Measurements from ENCODE around the gene UBAC2.
"Not testable (repeated sequence)": the region's sequence is repeated elsewhere in the genome, so short reads cannot be mapped to it uniquely, and the experiment has no call there.

Gene UBAC2

DNA sequence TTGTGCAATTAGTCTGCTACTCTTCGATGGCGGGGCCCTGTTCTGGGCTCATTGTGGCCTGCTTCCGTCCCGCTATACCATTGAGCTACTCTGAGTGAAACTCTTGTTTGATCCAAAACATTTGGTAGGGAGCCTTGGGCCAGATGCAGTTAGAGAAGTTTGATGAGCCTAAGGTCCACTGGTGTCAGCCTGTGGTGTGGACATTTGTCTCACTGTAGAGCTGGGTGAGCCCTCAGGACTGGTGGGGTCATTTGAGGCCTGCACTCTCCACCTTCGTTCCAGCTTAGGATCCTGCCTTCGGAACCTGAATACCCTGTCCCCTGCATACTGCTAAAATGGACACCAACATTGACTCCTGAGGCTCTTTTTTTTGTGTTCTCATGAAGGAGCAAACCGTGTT is 6.9 kb downstream of the UBAC2 start:
- Histone ChIP-seq H3K9ac (ENCODE audit: low read length) (no peak overlapping the region), H3K36me3 (ENCODE audit: control insufficient read depth, insufficient read depth, low read length) (no peaks in the 10 kb centered on the region), H3K9me3 (ENCODE audit: control insufficient read depth, low read length) (no peaks in the 10 kb centered on the region), H3K4me1 (ENCODE audit: control insufficient read depth, insufficient read depth, low read length) (peaks cover 6% of the 10 kb centered on the region), H3K4me3 (ENCODE audit: low read length) (no peak overlapping the region), H3K27me3 (ENCODE audit: control insufficient read depth, insufficient read depth, low read length) (no peaks in the 10 kb centered on the region)

DNA sequence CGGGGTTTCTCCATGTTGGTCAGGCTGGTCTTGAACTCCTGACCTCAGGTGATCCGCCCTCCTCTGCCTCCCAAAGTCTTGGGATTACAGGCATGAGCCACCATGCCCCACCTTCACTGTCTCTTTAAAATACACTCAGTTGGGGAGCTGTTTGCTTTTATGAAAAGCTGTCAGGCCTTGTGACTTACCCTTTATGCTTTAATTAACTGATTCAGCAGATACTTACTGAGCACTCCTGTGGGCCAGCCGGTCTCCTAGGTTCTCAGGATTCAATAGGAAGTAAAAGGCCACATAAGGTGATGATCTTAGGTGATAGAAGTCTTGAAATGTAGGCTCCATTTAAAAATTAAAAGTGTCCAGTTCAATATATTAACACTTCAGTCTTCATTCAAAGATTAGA is 7.5 kb downstream of the UBAC2 start:
- Histone ChIP-seq H3K36me3 (ENCODE audit: control insufficient read depth, insufficient read depth, low read length) (no peaks in the 10 kb centered on the region), H3K4me1 (ENCODE audit: control insufficient read depth, insufficient read depth, low read length) (peaks cover 6% of the 10 kb centered on the region), H3K4me3 (ENCODE audit: low read length) (no peak overlapping the region), H3K27me3 (ENCODE audit: control insufficient read depth, insufficient read depth, low read length) (no peaks in the 10 kb centered on the region), H3K9ac (ENCODE audit: low read length) (no peak overlapping the region), H3K9me3 (ENCODE audit: control insufficient read depth, low read length) (no peaks in the 10 kb centered on the region)

- no peaks in the 10 kb centered on the region for H3K36me3 ChIP-seq (ENCODE audit: control insufficient read depth, insufficient read depth, low read length)
- peaks cover 6% of the 10 kb centered on the region for H3K4me1 ChIP-seq (ENCODE audit: control insufficient read depth, insufficient read depth, low read length)
- no peak overlapping the region for H3K4me3 ChIP-seq (ENCODE audit: low read length)
- H3K27me3 ChIP-seq (ENCODE audit: control insufficient read depth, insufficient read depth, low read length) = no peaks in the 10 kb centered on the region
- H3K9me3 ChIP-seq (ENCODE audit: control insufficient read depth, low read length) = no peaks in the 10 kb centered on the region
- H3K9ac ChIP-seq (ENCODE audit: low read length) = no peak overlapping the region
These were observed 8.3 kb downstream of the UBAC2 start for GRCh38 chr13:99208845-99209527.

- H3K9me3 ChIP-seq (ENCODE audit: control insufficient read depth, low read length); H3K4me1 ChIP-seq (ENCODE audit: control insufficient read depth, insufficient read depth, low read length); H3K4me3 ChIP-seq (ENCODE audit: low read length); H3K27me3 ChIP-seq (ENCODE audit: control insufficient read depth, insufficient read depth, low read length); H3K9ac ChIP-seq (ENCODE audit: low read length); H3K36me3 ChIP-seq (ENCODE audit: control insufficient read depth, insufficient read depth, low read length): not testable (repeated sequence)
These were observed 10.0 kb downstream of the UBAC2 start for GRCh38 chr13:99210627-99211026.

GRCh38 chr13:99211421-99212035 is 10.9 kb downstream of the UBAC2 start:
- Histone ChIP-seq H3K27me3 (ENCODE audit: control insufficient read depth, insufficient read depth, low read length) (no peaks in the 10 kb centered on the region), H3K9me3 (ENCODE audit: control insufficient read depth, low read length) (no peaks in the 10 kb centered on the region), H3K9ac (ENCODE audit: low read length) (no peak overlapping the region), H3K36me3 (ENCODE audit: control insufficient read depth, insufficient read depth, low read length) (no peaks in the 10 kb centered on the region), H3K4me1 (ENCODE audit: control insufficient read depth, insufficient read depth, low read length) (no peaks in the 10 kb centered on the region), H3K4me3 (ENCODE audit: low read length) (no peak overlapping the region)

- Histone ChIP-seq H3K4me3 (ENCODE audit: low read length) (no peak overlapping the region), H3K9ac (ENCODE audit: low read length) (no peak overlapping the region), H3K4me1 (ENCODE audit: control insufficient read depth, insufficient read depth, low read length) (peaks cover 10% of the 10 kb centered on the region), H3K9me3 (ENCODE audit: control insufficient read depth, low read length) (no peaks in the 10 kb centered on the region), H3K27me3 (ENCODE audit: control insufficient read depth, insufficient read depth, low read length) (no peaks in the 10 kb centered on the region), H3K36me3 (ENCODE audit: control insufficient read depth, insufficient read depth, low read length) (no peaks in the 10 kb centered on the region)
These were observed 13.6 kb downstream of the UBAC2 start for GRCh38 chr13:99214232-99214631.

- no peaks in the 10 kb centered on the region for H3K27me3 ChIP-seq (ENCODE audit: control insufficient read depth, insufficient read depth, low read length)
- no peak overlapping the region for H3K9ac ChIP-seq (ENCODE audit: low read length)
- no peak overlapping the region for H3K4me3 ChIP-seq (ENCODE audit: low read length)
- H3K9me3 ChIP-seq (ENCODE audit: control insufficient read depth, low read length) = no peaks in the 10 kb centered on the region
- no peaks in the 10 kb centered on the region for H3K36me3 ChIP-seq (ENCODE audit: control insufficient read depth, insufficient read depth, low read length)
- H3K4me1 ChIP-seq (ENCODE audit: control insufficient read depth, insufficient read depth, low read length) = peaks cover 10% of the 10 kb centered on the region
These were observed 14.1 kb downstream of the UBAC2 start for GRCh38 chr13:99214731-99215130.

DNA sequence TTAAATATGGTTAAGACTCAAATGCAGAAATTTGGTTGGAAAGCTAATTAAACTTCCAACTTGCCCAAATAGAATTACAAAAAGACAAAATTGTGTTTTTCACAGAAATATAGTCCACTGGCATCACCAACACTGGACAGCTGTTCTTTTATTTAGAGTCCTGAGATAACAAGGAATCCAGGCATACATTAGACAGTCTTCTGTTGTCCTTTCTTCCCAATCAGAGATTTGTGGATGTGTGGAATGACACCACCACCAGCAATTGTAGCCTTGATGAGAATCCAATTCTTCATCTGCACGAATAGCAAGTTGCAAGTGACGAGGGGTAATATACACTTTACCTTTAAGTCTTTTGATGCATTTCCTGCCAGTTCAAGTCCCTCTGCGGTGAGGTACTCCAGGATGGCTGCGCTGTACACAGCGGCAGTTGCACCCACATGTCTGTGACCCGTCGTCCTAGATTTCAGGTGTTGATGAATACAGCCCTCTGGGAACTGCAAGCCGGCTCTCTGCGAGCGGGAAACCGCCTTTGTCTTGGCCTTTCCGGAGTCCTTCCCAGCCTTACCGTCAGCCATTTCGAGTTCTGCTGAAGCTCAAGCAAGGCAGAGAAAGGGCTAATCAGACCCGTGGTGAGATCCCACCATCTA is 14.7 kb downstream of the UBAC2 start:
- Histone ChIP-seq H3K36me3 (ENCODE audit: control insufficient read depth, insufficient read depth, low read length) (no peaks in the 10 kb centered on the region), H3K9ac (ENCODE audit: low read length) (no peak overlapping the region), H3K9me3 (ENCODE audit: control insufficient read depth, low read length) (no peaks in the 10 kb centered on the region), H3K4me3 (ENCODE audit: low read length) (no peak overlapping the region), H3K4me1 (ENCODE audit: control insufficient read depth, insufficient read depth, low read length) (peaks cover 10% of the 10 kb centered on the region), H3K27me3 (ENCODE audit: control insufficient read depth, insufficient read depth, low read length) (no peaks in the 10 kb centered on the region)

GRCh38 chr13:99217461-99218110 is 16.9 kb downstream of the UBAC2 start:
- no peak overlapping the region for H3K4me3 ChIP-seq (ENCODE audit: low read length)
- no peaks in the 10 kb centered on the region for H3K9me3 ChIP-seq (ENCODE audit: control insufficient read depth, low read length)
- H3K36me3 ChIP-seq (ENCODE audit: control insufficient read depth, insufficient read depth, low read length) = no peaks in the 10 kb centered on the region
- peaks cover 10% of the 10 kb centered on the region for H3K4me1 ChIP-seq (ENCODE audit: control insufficient read depth, insufficient read depth, low read length)
- no peaks in the 10 kb centered on the region for H3K27me3 ChIP-seq (ENCODE audit: control insufficient read depth, insufficient read depth, low read length)
- no peak overlapping the region for H3K9ac ChIP-seq (ENCODE audit: low read length)

- no peak overlapping the region for H3K9ac ChIP-seq (ENCODE audit: low read length)
- H3K27me3 ChIP-seq (ENCODE audit: control insufficient read depth, insufficient read depth, low read length) = no peaks in the 10 kb centered on the region
- H3K9me3 ChIP-seq (ENCODE audit: control insufficient read depth, low read length) = no peaks in the 10 kb centered on the region
- peaks cover 10% of the 10 kb centered on the region for H3K4me1 ChIP-seq (ENCODE audit: control insufficient read depth, insufficient read depth, low read length)
- H3K4me3 ChIP-seq (ENCODE audit: low read length) = no peak overlapping the region
- no peaks in the 10 kb centered on the region for H3K36me3 ChIP-seq (ENCODE audit: control insufficient read depth, insufficient read depth, low read length)
These were observed 17.5 kb downstream of the UBAC2 start for GRCh38 chr13:99218126-99218525.

DNA sequence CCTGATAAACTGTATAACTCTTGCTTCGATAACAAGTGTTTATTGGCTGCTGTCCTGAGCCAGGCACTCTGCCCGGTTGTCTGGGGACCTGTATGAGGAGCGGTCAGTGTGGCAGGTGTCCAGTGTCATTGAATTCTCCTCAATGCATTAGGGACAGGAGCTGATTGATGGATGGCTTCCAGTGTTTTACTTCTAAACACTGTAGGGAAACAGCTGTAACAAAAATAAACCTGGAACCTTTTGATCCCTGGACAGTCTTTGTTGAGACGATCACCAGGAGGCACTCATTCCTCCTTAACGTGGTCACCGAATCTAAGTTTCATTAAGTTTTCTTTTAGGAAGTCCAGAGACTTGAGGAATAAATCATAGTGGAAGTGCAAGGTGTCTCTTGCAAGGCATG is 17.9 kb downstream of the UBAC2 start:
- no peak overlapping the region for H3K4me3 ChIP-seq (ENCODE audit: low read length)
- no peaks in the 10 kb centered on the region for H3K9me3 ChIP-seq (ENCODE audit: control insufficient read depth, low read length)
- no peaks in the 10 kb centered on the region for H3K36me3 ChIP-seq (ENCODE audit: control insufficient read depth, insufficient read depth, low read length)
- H3K27me3 ChIP-seq (ENCODE audit: control insufficient read depth, insufficient read depth, low read length) = no peaks in the 10 kb centered on the region
- peaks cover 12% of the 10 kb centered on the region for H3K4me1 ChIP-seq (ENCODE audit: control insufficient read depth, insufficient read depth, low read length)
- no peak overlapping the region for H3K9ac ChIP-seq (ENCODE audit: low read length)

DNA sequence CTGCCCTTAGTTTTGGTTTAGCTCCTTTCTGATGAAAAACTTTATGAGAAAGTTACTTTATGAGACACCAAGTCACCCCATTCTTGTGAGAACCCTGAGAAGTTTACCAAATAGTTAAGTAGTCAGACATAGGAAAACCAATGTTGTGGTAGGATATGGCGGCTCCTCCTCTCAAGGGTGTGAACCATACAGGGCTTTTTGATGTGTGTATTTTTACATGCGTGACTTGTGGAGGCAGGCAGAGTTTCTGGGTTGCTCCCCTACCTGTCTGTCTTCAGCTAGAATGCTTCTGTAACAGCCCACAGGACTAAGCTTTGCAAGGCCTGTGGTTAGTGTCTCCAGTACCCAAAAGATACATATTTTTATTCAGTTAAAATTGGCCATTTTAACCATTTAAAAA is 18.3 kb downstream of the UBAC2 start:
- H3K4me1 ChIP-seq (ENCODE audit: control insufficient read depth, insufficient read depth, low read length) = peaks cover 16% of the 10 kb centered on the region
- H3K4me3 ChIP-seq (ENCODE audit: low read length) = no peak overlapping the region

More for the DNA sequence above, 18.3 kb downstream of the UBAC2 start:
- no peaks in the 10 kb centered on the region for H3K27me3 ChIP-seq (ENCODE audit: control insufficient read depth, insufficient read depth, low read length)
- no peak overlapping the region for H3K9ac ChIP-seq (ENCODE audit: low read length)
- no peaks in the 10 kb centered on the region for H3K9me3 ChIP-seq (ENCODE audit: control insufficient read depth, low read length)
- no peaks in the 10 kb centered on the region for H3K36me3 ChIP-seq (ENCODE audit: control insufficient read depth, insufficient read depth, low read length)
